ENCODE data around the gene KBTBD2.

- no peak for TF ChIP-seq POLR2A (IDR thresholded peaks at IDR 0.05; ENCODE audit: low read length)
- no peak for TF ChIP-seq GATA1 (IDR thresholded peaks at IDR 0.05; ENCODE audit: low read depth, low read length)
Observed at GRCh38 chr7:32869716-32870115, 21.8 kb downstream of the KBTBD2 start.

Measured in erythroblast (primary cell).